Non-pigmented ciliary epithelial cell (primary cell): ENCODE data around the gene SLC5A5.
A peak's percentile ranks its signal among the peaks of the same experiment; 100 is the strongest.

Experiments used
- DNase-seq: peaks from one replicate; pipeline ENCODE4 v3.0.0-alpha.2; 2010; ENCODE audit warnings: low read depth

The SLC5A5 gene

GRCh38 chr19:17920527-17920926 lies 48.8 kb downstream of the SLC5A5 start:
- no peak for DNase-seq

DNA sequence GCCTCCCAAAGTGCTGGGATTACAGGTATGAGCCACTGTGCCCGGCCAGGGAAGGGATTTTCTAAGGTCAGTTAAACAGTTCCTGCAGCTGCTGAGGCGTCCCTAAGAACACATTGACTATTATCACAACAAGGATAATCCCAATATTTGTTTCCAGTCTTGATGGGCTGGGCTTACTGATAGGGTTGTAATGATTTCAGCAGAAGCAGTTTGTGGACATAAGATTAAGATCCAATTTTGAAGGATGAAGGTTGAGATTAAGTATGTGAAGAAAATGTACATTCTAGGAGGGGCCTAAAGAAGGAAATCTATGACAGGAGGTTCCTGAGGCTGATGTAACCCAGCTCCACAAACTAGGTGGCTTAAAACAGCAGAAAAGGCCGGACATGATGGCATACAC lies 50.4 kb downstream of the SLC5A5 start:
- no peak for DNase-seq

- DNase-seq = no peak
Observed at GRCh38 chr19:17926044-17926443, 54.3 kb downstream of the SLC5A5 start.

GRCh38 chr19:17929056-17929455 lies 57.3 kb downstream of the SLC5A5 start:
- no peak for DNase-seq

- no peak for DNase-seq
Observed at GRCh38 chr19:17931532-17932191, 59.9 kb downstream of the SLC5A5 start.

GRCh38 chr19:17932485-17933338 lies 61.0 kb downstream of the SLC5A5 start, which contains the start of gene CCDC124:
CCDC124 (plus strand) TSS chr19:17933015; CDS start chr19:17936421, 3,406 bp downstream.
- peak; percentile 43 for DNase-seq

- no peak for DNase-seq
Observed at GRCh38 chr19:17933414-17934129, 61.8 kb downstream of the SLC5A5 start.

DNA sequence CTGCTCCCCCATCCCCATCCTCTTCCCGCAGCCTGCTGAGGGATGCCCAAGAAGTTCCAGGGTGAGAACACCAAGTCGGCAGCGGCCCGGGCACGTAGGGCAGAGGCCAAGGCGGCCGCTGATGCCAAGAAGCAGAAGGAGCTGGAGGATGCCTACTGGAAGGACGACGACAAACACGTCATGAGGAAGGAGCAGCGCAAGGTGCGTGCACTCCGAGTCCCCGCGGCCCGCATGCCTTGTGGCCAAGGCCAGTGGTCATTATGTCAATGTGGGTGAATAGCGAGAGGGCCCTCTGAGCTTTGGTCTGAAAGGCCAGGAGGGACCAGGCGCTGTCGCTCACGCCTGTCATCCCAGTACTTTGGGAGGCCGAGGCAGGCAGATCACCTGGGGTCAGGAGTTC lies 64.6 kb downstream of the SLC5A5 start:
- no peak for DNase-seq

DNA sequence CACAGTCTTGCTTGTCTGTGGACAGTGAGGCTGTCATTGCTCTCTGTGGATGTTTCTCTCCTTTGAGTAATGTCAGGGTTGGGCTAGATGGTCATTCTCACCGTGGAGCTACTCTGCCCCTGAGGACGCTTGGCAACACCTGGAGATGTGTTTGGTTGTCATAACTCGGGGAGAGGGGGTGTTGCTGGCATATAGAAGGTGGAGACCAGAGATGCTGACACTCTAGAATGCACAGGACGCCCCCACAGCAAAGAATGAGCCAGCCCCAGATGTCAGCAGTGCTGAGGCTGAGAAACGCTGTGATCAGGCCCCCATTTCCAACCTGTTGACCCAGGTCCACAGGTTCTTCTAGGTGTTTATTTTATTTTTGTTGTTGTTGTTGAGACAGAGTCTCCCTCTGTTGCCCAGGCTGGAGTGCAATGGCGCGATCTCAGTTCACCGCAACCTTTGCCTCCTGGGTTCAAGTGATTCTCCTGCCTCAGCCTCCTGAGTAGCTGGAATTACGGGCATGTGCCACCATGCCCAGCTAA lies 65.7 kb downstream of the SLC5A5 start:
- DNase-seq = no peak

GRCh38 chr19:17938092-17938845 lies 66.5 kb downstream of the SLC5A5 start:
- DNase-seq = peak; percentile 56

DNA sequence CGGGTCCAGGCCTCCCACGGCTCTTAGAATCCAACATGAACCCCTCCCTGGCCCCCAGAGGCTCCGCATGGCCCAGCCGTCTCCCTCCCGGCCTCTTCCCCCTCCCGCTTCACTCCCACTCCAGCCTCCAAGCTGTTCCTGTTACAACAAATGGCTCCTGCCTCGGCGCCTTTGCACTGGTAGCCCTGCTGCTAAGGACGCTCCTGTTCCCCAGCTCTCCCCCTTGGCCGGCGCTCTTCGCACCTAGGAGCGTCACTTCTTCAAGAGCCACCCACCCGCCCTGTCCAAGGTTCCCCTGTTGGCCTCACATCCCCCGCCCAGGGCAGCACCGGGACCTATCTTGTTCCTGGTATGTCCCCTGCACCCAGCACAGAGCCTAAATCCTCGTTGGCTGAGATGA lies 70.4 kb downstream of the SLC5A5 start:
- no peak for DNase-seq

DNA sequence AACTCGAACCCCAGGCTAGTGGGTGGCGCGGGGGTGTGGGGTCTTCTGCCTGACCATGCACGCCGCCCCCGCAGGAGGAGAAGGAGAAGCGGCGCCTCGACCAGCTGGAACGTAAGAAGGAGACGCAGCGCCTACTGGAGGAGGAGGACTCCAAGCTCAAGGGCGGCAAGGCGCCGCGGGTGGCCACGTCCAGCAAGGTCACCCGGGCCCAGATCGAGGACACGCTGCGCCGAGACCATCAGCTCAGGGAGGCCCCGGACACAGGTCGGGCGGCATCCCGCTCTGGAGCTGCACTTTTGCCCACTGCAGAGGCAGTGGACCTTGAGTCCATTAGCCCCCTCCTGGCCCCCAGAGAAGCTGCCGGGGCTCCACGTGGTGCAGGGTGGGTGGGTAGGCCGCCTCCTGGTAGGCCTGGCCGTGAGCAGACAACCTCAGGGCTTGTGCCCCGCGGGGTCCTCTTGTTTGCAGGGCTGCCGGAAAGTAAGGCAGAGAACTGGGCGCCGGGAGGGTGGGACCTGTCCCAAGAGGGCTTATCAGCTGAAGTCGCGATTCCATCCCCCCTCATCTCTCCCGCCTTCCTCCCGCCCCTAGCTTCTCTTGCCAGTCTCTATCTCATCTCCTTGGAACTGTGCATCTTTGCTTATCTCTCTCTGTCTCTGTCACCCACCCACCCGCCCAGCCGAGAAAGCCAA lies 71.0 kb downstream of the SLC5A5 start:
- DNase-seq = no peak

DNA sequence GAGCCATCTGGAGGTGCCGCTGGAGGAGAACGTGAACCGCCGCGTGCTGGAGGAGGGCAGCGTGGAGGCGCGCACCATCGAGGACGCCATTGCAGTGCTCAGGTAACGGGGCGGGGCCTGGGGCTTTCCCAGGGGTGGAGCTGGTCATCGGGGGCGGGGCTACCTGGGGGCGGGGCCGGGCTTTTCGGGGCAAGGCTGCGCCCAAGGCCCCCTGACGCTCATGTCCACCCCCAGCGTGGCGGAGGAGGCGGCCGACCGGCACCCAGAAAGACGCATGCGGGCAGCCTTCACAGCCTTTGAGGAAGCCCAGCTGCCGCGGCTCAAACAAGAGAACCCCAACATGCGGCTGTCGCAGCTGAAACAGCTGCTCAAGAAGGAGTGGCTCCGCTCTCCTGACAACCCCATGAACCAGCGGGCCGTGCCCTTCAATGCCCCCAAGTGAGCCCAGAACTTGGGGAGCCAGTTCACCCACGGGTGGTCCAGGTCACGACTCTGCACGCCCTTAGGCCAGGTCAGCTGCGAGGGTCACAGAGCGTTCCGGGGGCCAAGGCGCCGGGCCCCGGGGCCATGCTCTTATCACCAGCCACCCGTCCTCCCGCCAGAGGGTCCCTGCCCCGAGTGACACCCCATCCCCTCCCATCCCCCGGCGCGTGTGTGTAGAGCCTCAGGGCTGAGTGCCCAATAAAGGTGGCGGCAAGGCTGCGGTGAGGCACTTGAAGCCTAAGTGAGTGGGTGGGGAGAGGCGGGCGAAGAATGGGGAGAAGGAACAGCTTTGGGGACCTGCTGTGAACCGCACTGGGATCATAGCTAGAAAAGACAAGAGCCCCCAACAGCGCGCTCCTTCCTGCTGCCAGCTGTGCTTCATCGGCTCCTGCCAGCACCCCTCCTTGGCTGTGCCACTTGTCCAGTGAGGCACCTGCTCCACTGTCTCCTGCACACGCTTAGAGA lies 71.8 kb downstream of the SLC5A5 start:
- no peak for DNase-seq

DNA sequence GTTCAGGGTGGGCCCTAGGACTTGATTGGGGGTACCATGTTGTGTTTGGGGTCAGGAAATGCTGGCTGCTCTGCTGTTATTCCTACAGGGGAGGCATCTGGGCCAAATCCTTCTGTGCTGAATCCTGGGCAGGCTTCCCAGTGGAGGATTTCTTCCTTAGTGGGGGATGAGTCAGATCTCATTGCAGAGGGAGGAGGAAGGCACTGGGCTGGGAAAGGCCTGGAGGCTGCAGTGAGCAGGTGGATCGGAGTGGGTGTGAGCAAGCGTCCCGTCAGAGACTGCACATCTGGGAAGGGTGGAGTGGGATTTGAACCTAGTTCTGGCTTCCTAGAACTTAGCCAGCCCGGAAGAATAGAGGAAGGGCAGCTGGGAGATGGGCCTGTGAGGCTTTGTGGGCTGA lies 72.6 kb downstream of the SLC5A5 start:
- DNase-seq = peak; percentile 47
